ENCODE measurements around the gene GPR21. TPM values are rescaled to one million over a fixed set of nuclear protein-coding genes. Genes with fewer than 3 reads are reported as not detected.

The GPR21 gene
- total RNA-seq, 4 donors from 2014 or later = 4.0 to 11.8 (median 5.7) TPM

GRCh38 chr9:123053046-123053445, 19.6 kb downstream of the GPR21 start:
- H3K27ac ChIP-seq = peak overlapping the region; percentile 64 to 78 (median 71)
- intact Hi-C loops (cut with DNase I) = no loop called here
- no peak for DNase-seq
- no peaks in the 10 kb centered on the region for H3K9me3 ChIP-seq
- TF ChIP-seq CTCF (IDR thresholded peaks at IDR 0.05) (no peak), POLR2A (IDR thresholded peaks at IDR 0.05) (no peak)
- no peaks in the 10 kb centered on the region for H3K27me3 ChIP-seq
- no peaks in the 10 kb centered on the region for H3K36me3 ChIP-seq
- no peak overlapping the region for H3K4me3 ChIP-seq (replicated peaks in 1 of 3)
- H3K4me1 ChIP-seq = peaks cover 47 to 62% of the 10 kb centered on the region in 2 donors

GRCh38 chr9:123053711-123054110, 20.2 kb downstream of the GPR21 start:
- WGBS, 2 donors = 36 to 39% methylated on average over 2 of the region's 2 CpGs
- no peak for DNase-seq
- no peaks in the 10 kb centered on the region for H3K36me3 ChIP-seq
- peak overlapping the region; percentile 64 to 78 (median 71) for H3K27ac ChIP-seq
- H3K9me3 ChIP-seq = no peaks in the 10 kb centered on the region
- TF ChIP-seq CTCF (IDR thresholded peaks at IDR 0.05) (no peak), POLR2A (IDR thresholded peaks at IDR 0.05) (no peak)
- H3K27me3 ChIP-seq = no peaks in the 10 kb centered on the region
- H3K4me3 ChIP-seq (replicated peaks in 1 of 3) = no peak overlapping the region
- peaks cover 53 to 62% of the 10 kb centered on the region in 2 donors for H3K4me1 ChIP-seq
- intact Hi-C loops (cut with DNase I) = no loop called here

- intact Hi-C loops (cut with DNase I) = no loop called here
- Histone ChIP-seq H3K27me3 (no peaks in the 10 kb centered on the region), H3K36me3 (no peaks in the 10 kb centered on the region), H3K9me3 (no peaks in the 10 kb centered on the region), H3K27ac (peak overlapping the region; percentile 77 to 88 (median 86)), H3K4me1 (peaks cover 58 to 73% of the 10 kb centered on the region in 2 donors), H3K4me3 (replicated peaks in 1 of 3) (no peak overlapping the region)
- WGBS, 2 donors = 84 to 91% methylated on average over 1 of the region's 1 CpG
- peak; percentile 62 to 73 for DNase-seq
- TF ChIP-seq CTCF (IDR thresholded peaks at IDR 0.05) (peak in 1 of 6 experiments; percentile 8), POLR2A (IDR thresholded peaks at IDR 0.05) (peak in 1 of 2 donors; percentile 47)
These were observed 25.4 kb downstream of the GPR21 start for GRCh38 chr9:123058834-123059233.

GRCh38 chr9:123059472-123060220, 26.2 kb downstream of the GPR21 start:
- WGBS, 2 donors = 80 to 84% methylated on average over 9 of the region's 9 CpGs
- H3K4me3 ChIP-seq (replicated peaks in 1 of 3) = no peak overlapping the region
- DNase-seq = peak; percentile 39 to 40
- intact Hi-C loops (cut with DNase I) = no loop called here
- TF ChIP-seq POLR2A (IDR thresholded peaks at IDR 0.05) (peak in 1 of 2 donors; percentile 24), CTCF (IDR thresholded peaks at IDR 0.05) (no peak)
- no peaks in the 10 kb centered on the region for H3K27me3 ChIP-seq
- H3K9me3 ChIP-seq = no peaks in the 10 kb centered on the region
- H3K4me1 ChIP-seq = peaks cover 54 to 66% of the 10 kb centered on the region in 2 donors
- peak overlapping the region; percentile 77 to 88 (median 86) for H3K27ac ChIP-seq
- H3K36me3 ChIP-seq = no peaks in the 10 kb centered on the region

- peaks cover 43 to 52% of the 10 kb centered on the region in 2 donors for H3K4me1 ChIP-seq
- peak overlapping the region; percentile 14 to 88 (median 77) for H3K27ac ChIP-seq
- H3K36me3 ChIP-seq = peaks cover 4 to 12% of the 10 kb centered on the region in 2 donors
- H3K4me3 ChIP-seq (replicated peaks in 1 of 3) = no peak overlapping the region
- 95 to 99% methylated on average over 7 of the region's 7 CpGs for WGBS, 2 donors
- DNase-seq = no peak
- TF ChIP-seq POLR2A (IDR thresholded peaks at IDR 0.05) = no peak
- TF ChIP-seq CTCF (IDR thresholded peaks at IDR 0.05) = no peak
- H3K9me3 ChIP-seq = no peaks in the 10 kb centered on the region
- H3K27me3 ChIP-seq = no peaks in the 10 kb centered on the region
- intact Hi-C loops (cut with DNase I) = no loop called here
These were observed 27.7 kb downstream of the GPR21 start for GRCh38 chr9:123061216-123061615.
